Tibial artery (tissue), 4 donors: ENCODE measurements around the gene CDK15.

Experiments
- DNase-seq, 2 donors: peaks; one replicate each; pipeline ENCODE4 v3.0.0-alpha.2; 2019
- H3K27ac ChIP-seq, 2 donors: fragments of 200-600 bp; sonication (generic) in 1 of 2; 1 replicate in 1 of 2; 2 replicates in 1 of 2; pipeline ENCODE4 v1.5.1; 2018 to 2019; ENCODE audit warnings: mild to moderate bottlenecking in 1 of 2
- H3K27me3 ChIP-seq, 2 donors: fragments of 200-600 bp; sonication (generic) in 1 of 2; one replicate each; pipeline versions ENCODE4 v1.5.1 to v1.6.0; 2016 to 2019
- H3K36me3 ChIP-seq, 3 donors: fragments of 200-600 bp; sonication (generic) in 2 of 3; one replicate each; pipeline ENCODE4 v1.5.1; 2016 to 2019; ENCODE audit warnings: mild to moderate bottlenecking in 2 of 3
- H3K4me1 ChIP-seq, 4 donors: fragments of 200-600 bp; sonication (generic) in 2 of 4; 1 replicate in 3 of 4; 2 replicates in 1 of 4; pipeline ENCODE4 v1.5.1; 2016 to 2019
- H3K4me3 ChIP-seq, 2 donors: fragments of 200-600 bp; sonication (generic) in 1 of 2; 1 replicate in 1 of 2; 2 replicates in 1 of 2; pipeline ENCODE4 v1.5.1; 2018 to 2019; ENCODE audit warnings: mild to moderate bottlenecking in 2 of 2
- H3K9me3 ChIP-seq, 3 donors: fragments of 200-600 bp; sonication (generic) in 1 of 3; one replicate each; pipeline ENCODE4 v1.5.1; 2016 to 2019
- intact Hi-C: fragments of 100-400 bp; cut with DNase I; formaldehyde crosslinking; loops from one replicate; pipeline ENCODE4 v1.15.0; 2023; ENCODE audit warnings: low total_unique reads
- TF ChIP-seq, protein P1 (sequence below), 2 experiments: fragments of 200-600 bp in 1 of 2; fragments of 450-650 bp in 1 of 2; IDR thresholded peaks; one replicate each; pipeline ENCODE4 v1.5.1; 2017 to 2019; ENCODE audit warnings: antibody characterized with exemption in 2 of 2, mild to moderate bottlenecking in 1 of 2, moderate library complexity in 1 of 2

The CDK15 gene

DNA sequence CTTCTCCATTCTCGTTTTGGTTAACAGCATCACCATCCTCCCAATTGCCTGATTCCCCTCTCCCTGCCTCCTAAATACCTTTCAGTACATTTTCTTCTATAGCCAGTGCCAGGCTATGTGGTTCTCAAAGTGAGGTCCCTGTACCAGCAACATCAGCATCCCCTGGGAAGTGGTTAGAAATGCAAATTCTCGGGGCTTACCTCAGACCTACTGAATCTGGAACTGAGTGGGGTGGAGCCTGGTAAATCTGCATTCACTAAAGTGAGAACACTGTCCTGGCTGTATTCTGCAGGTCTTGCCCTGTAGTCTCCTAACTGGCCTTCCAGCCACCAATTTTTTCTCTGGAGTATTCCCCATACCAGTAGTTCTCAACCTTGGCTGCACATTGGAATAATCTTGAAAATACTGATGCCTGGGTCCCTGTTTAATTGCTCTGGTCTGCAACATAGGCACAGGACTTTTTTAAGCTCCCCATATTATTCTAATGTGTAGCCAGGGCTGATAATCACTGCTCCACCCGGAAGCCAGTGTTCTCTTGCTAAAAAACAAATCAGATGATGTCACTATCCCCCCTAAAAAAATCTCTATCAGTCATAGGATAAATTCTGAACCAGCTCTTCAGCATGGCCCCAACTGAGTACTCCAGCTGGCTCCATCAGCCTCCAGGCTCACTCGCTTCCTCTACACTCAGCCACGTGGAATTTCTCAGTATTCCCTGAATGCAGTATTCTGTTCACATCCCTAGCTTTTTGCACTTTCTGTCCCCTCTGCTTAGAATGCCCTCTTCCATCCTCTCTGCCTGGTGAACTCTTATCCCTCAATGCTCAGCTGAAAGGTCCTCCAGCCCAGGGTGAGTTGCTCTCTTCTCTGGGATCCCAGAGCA lies 98.4 kb downstream of the CDK15 start:
- H3K27ac ChIP-seq = no peak overlapping the region
- no peaks in the 10 kb centered on the region for H3K27me3 ChIP-seq
- H3K4me3 ChIP-seq = no peak overlapping the region
- intact Hi-C loops = no loop called here
- no peaks in the 10 kb centered on the region for H3K36me3 ChIP-seq
- TF ChIP-seq, protein P1, sequence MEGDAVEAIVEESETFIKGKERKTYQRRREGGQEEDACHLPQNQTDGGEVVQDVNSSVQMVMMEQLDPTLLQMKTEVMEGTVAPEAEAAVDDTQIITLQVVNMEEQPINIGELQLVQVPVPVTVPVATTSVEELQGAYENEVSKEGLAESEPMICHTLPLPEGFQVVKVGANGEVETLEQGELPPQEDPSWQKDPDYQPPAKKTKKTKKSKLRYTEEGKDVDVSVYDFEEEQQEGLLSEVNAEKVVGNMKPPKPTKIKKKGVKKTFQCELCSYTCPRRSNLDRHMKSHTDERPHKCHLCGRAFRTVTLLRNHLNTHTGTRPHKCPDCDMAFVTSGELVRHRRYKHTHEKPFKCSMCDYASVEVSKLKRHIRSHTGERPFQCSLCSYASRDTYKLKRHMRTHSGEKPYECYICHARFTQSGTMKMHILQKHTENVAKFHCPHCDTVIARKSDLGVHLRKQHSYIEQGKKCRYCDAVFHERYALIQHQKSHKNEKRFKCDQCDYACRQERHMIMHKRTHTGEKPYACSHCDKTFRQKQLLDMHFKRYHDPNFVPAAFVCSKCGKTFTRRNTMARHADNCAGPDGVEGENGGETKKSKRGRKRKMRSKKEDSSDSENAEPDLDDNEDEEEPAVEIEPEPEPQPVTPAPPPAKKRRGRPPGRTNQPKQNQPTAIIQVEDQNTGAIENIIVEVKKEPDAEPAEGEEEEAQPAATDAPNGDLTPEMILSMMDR (IDR thresholded peaks at IDR 0.05) = no peak
- no peaks in the 10 kb centered on the region for H3K9me3 ChIP-seq
- H3K4me1 ChIP-seq = no peaks in the 10 kb centered on the region
- DNase-seq = no peak

DNA sequence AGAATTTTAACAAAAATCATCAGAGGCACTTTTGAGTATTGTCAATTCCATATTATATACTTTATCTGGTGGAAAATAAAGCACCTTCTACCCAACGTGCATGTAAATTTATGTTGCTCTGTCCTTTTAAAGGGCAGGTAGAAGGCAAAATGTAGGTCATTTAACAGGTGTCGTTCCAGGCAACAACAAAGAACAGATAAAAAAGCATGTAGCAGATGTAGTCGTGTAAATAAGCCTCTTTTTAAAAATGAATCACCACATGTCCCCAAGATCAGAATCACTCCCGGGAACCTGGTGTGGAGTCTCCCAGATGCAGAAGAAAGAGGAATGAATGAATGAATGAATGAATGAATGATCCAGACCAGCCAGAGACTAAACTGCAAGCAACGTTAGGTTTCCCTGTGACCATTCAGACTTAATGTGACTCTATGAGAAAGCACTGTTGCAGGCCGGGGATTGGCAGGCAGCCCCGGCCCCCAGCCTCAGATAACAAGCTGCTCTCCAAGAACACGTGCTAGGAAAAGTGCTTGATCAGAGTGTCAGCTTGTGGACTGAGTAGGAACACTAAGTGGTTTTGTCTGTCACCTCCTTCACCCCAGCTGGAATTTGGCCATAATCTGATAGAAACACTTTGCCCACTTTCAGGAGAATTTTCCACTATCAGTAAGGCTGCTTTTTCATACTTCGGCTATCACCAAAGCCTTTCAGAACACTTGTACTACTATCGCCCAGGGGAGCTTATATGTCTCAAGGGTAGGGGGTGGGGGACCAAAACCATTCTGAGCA lies 100.6 kb downstream of the CDK15 start:
- H3K9me3 ChIP-seq = no peaks in the 10 kb centered on the region
- no peak overlapping the region for H3K27ac ChIP-seq
- no peaks in the 10 kb centered on the region for H3K36me3 ChIP-seq
- TF ChIP-seq, protein P1 (IDR thresholded peaks at IDR 0.05) = no peak
- no peaks in the 10 kb centered on the region for H3K27me3 ChIP-seq
- DNase-seq = no peak
- no peak overlapping the region for H3K4me3 ChIP-seq
- intact Hi-C loops = no loop called here
- no peaks in the 10 kb centered on the region for H3K4me1 ChIP-seq

DNA sequence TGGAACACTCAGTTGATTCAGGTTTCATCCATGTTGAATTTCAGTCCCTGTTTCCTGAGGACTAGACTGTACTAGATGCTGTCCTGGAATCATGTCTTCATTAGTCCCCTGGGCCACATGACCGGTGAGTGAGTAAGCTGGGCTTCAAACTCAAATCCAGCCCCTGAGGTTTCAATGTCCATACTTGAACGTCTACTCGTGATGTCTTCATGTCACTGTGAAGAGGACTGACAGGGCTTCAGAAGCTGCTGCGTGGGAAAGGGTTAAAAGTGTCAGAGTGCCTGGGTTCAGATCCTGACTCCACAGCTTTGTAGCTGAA lies 101.2 kb downstream of the CDK15 start:
- TF ChIP-seq, protein P1 (IDR thresholded peaks at IDR 0.05) = no peak
- H3K4me1 ChIP-seq = no peaks in the 10 kb centered on the region
- intact Hi-C loops = no loop called here
- H3K27ac ChIP-seq = no peak overlapping the region
- no peak for DNase-seq
- H3K36me3 ChIP-seq = no peaks in the 10 kb centered on the region
- no peaks in the 10 kb centered on the region for H3K9me3 ChIP-seq
- H3K4me3 ChIP-seq = no peak overlapping the region
- no peaks in the 10 kb centered on the region for H3K27me3 ChIP-seq

DNA sequence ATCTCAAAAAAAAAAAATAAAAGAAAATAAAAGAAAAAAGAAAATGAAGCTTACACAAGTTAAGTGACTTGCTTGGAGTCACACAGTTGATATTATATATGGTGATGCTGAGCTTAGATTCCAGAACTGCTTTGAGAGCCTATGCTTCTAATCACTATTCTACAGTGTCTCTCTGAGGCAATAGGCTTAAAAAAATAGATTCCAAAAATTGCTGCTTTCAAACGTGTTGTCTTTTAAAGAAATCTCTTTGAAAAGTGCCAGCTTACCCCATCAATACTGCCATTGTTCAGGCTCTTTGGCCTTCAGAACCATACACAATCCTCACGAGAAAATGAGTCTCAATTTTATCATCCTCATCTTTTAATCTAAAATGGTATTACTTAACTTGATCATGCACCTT lies 102.6 kb downstream of the CDK15 start:
- no peak overlapping the region for H3K27ac ChIP-seq
- no peaks in the 10 kb centered on the region for H3K4me1 ChIP-seq
- H3K27me3 ChIP-seq = no peaks in the 10 kb centered on the region
- H3K9me3 ChIP-seq = no peaks in the 10 kb centered on the region
- H3K36me3 ChIP-seq = no peaks in the 10 kb centered on the region
- TF ChIP-seq, protein P1 (IDR thresholded peaks at IDR 0.05) = no peak
- no peak overlapping the region for H3K4me3 ChIP-seq
- intact Hi-C loops = no loop called here
- DNase-seq = no peak

DNA sequence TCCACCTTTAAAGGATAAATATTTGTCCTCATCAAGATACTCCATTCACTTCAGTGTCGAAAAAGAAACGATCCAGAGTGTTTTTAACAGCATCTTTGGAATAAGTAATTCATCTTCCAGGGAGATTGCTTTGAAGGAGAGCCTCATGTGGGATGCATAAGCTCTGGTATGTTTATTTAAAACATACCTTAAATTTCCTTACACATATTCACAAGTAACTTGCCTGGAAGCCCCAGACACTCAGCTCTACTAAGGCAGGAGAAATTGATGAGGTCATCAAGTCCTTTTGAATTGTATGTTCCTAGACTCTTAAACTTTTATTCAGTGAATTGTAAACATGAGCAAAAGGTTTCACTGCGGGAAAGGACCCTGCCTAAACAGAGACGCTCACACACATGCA lies 103.0 kb downstream of the CDK15 start:
- no peaks in the 10 kb centered on the region for H3K27me3 ChIP-seq
- TF ChIP-seq, protein P1 (IDR thresholded peaks at IDR 0.05) = no peak
- DNase-seq = no peak
- no peak overlapping the region for H3K4me3 ChIP-seq
- no peaks in the 10 kb centered on the region for H3K36me3 ChIP-seq
- intact Hi-C loops = no loop called here
- no peak overlapping the region for H3K27ac ChIP-seq
- no peaks in the 10 kb centered on the region for H3K9me3 ChIP-seq
- no peaks in the 10 kb centered on the region for H3K4me1 ChIP-seq
